HG03469 (cell line): ENCODE results near the gene NEK4.
A peak's percentile ranks its signal among the peaks of the same experiment; 100 is the strongest.

ENCODE experiments used
- ATAC-seq: cut with Tn5 transposase; IDR thresholded peaks from one replicate; pipeline ENCODE4 v1.9.1; 2021; ENCODE audit warnings: mild to moderate bottlenecking, moderate library complexity, moderate number of reproducible peaks; ENCODE audit not compliant: unreplicated experiment

Gene NEK4

GRCh38 chr3:52705688-52706686, 64.8 kb downstream of the NEK4 start, which contains the start of the genes GLT8D1 and SPCS1:
TSS of gene GLT8D1 (minus strand) at chr3:52705791. CDS start at chr3:52700460, 5,331 bp downstream.
TSS of gene SPCS1 (plus strand) at chr3:52706106. CDS start at chr3:52706247, 141 bp downstream.
- ATAC-seq: peak; percentile 64

- ATAC-seq: no peak
Observed at GRCh38 chr3:52705438-52705687, 65.4 kb downstream of the NEK4 start.

- no peak for ATAC-seq
Observed at GRCh38 chr3:52704611-52705437, 65.9 kb downstream of the NEK4 start.

GRCh38 chr3:52703341-52703740, 67.4 kb downstream of the NEK4 start:
- no peak for ATAC-seq

GRCh38 chr3:52697632-52697965, 73.1 kb downstream of the NEK4 start:
- ATAC-seq: no peak

GRCh38 chr3:52696830-52697631, 73.7 kb downstream of the NEK4 start:
- no peak for ATAC-seq

- no peak for ATAC-seq
Observed at GRCh38 chr3:52695798-52696671, 74.7 kb downstream of the NEK4 start.

GRCh38 chr3:52694528-52695189, 76.1 kb downstream of the NEK4 start:
- ATAC-seq: no peak

- ATAC-seq: no peak
Observed at GRCh38 chr3:52693071-52693470, 77.7 kb downstream of the NEK4 start.

- no peak for ATAC-seq
Observed at GRCh38 chr3:52690560-52690959, 80.2 kb downstream of the NEK4 start.

- ATAC-seq: no peak
Observed at GRCh38 chr3:52689151-52689550, 81.6 kb downstream of the NEK4 start.

GRCh38 chr3:52688266-52688665, 82.5 kb downstream of the NEK4 start:
- ATAC-seq: no peak

GRCh38 chr3:52685709-52686691, 84.7 kb downstream of the NEK4 start, which contains the start of the genes GNL3 and PBRM1:
TSS of gene GNL3 (plus strand) at chr3:52686032. CDS start at chr3:52686093, 61 bp downstream.
TSS of gene PBRM1 (minus strand) at chr3:52685913.
- ATAC-seq: peak; percentile 62

- peak; percentile 51 for ATAC-seq
Observed at GRCh38 chr3:52685285-52685708, 85.4 kb downstream of the NEK4 start.

GRCh38 chr3:52684184-52684583, 86.6 kb downstream of the NEK4 start:
- ATAC-seq: no peak

- no peak for ATAC-seq
Observed at GRCh38 chr3:52683611-52684010, 87.1 kb downstream of the NEK4 start.

GRCh38 chr3:52682016-52682415, 88.7 kb downstream of the NEK4 start:
- ATAC-seq: no peak

- ATAC-seq: no peak
Observed at GRCh38 chr3:52681596-52681995, 89.1 kb downstream of the NEK4 start.
